Endothelial cell of umbilical vein (primary cell): Measurements from ENCODE around the gene AKR1C2. TPM values are rescaled to one million over a fixed set of nuclear protein-coding genes. Genes with fewer than 3 reads are reported as not detected.

Experiments
- BruUV-seq: library from RNA; stranded (reverse); fragments of 400-500 nt; replicated peaks from 2 replicates; lab custom pipeline; 2021; lab: Mats Ljungman, UMichigan
- CTCF ChIA-PET: fragments of 300-600, 350-600 bp; sonication (Branson Sonifier 250); formaldehyde crosslinking; loops from one replicate; lab custom pipeline; 2021; ENCODE audit warnings: antibody characterized with exemption, inconsistent platforms; lab: Charles Lee
- POLR2A ChIA-PET: fragments of 300-600, 350-600 bp; sonication (Branson Sonifier 250); formaldehyde crosslinking; loops from one replicate; lab custom pipeline; 2021; ENCODE audit warnings: antibody characterized with exemption, inconsistent platforms; lab: Charles Lee
- DNase-seq: peaks from one replicate; pipeline ENCODE4 v3.0.0-alpha.2; 2011; ENCODE audit warnings: low read depth, low spot score
- FAIRE-seq: peaks from 2 replicates; lab custom pipeline; 2011; peaks lifted over from hg19 to GRCh38; lab: Jason Lieb, UNC
- H2AFZ ChIP-seq: 2 replicates; pipeline ENCODE4 v1.6.0; 2012; ENCODE audit warnings: low read depth, low read length, control low read depth, inconsistent platforms
- H3K27ac ChIP-seq: 2 replicates; pipeline ENCODE4 v1.5.1; 2011; ENCODE audit warnings: low read depth, mild to moderate bottlenecking, control low read depth, low read length, moderate library complexity; ENCODE audit not compliant: insufficient read depth
- H3K27me3 ChIP-seq, 2 experiments: 2 replicates each; pipeline versions ENCODE4 v1.6.0 to v1.6.1; 2011; ENCODE audit warnings: low read length in 2 of 2, mixed read lengths in 1 of 2; ENCODE audit not compliant: control insufficient read depth in 2 of 2, insufficient read depth in 2 of 2
- H3K36me3 ChIP-seq, 2 experiments: 2 replicates in 1 of 2; 3 replicates in 1 of 2; pipeline ENCODE4 v1.5.1; 2011; ENCODE audit warnings: low read length in 2 of 2, mild to moderate bottlenecking in 1 of 2, moderate library complexity in 1 of 2; ENCODE audit not compliant: control insufficient read depth in 2 of 2, insufficient read depth in 2 of 2; ENCODE audit errors: extremely low read depth in 1 of 2
- H3K4me1 ChIP-seq: 3 replicates; pipeline ENCODE4 v1.5.1; 2011; ENCODE audit warnings: mild to moderate bottlenecking, low read length; ENCODE audit not compliant: control insufficient read depth, insufficient read depth; ENCODE audit errors: extremely low read depth
- H3K4me2 ChIP-seq: 2 replicates; pipeline ENCODE4 v1.6.1; 2011; ENCODE audit warnings: low read length, control low read depth, mixed read lengths; ENCODE audit not compliant: insufficient read depth
- H3K4me3 ChIP-seq, 3 experiments: fragments of 200-600 bp in 1 of 3; sonication (generic), shearing (Covaris generic) in 1 of 3; replicated peaks in 1 of 3; 2 replicates each; pipeline ENCODE4 v1.5.1; 2011 to 2016; ENCODE audit warnings: control low read depth in 3 of 3, low read length in 3 of 3, mild to moderate bottlenecking in 2 of 3, inconsistent platforms in 1 of 3, low read depth in 1 of 3, moderate library complexity in 1 of 3; ENCODE audit not compliant: insufficient read depth in 1 of 3
- H3K79me2 ChIP-seq: 2 replicates; pipeline ENCODE4 v1.6.0; 2012; ENCODE audit warnings: low read length, inconsistent platforms; ENCODE audit not compliant: control insufficient read depth, insufficient read depth
- H3K9ac ChIP-seq: replicated peaks from 2 replicates; pipeline ENCODE3; 2011; ENCODE audit warnings: low read length, control low read depth; ENCODE audit not compliant: insufficient read depth; ENCODE audit errors: extremely low read depth
- H3K9me1 ChIP-seq: replicated peaks from 3 replicates; pipeline ENCODE4 v1.6.0; 2011; ENCODE audit warnings: mild to moderate bottlenecking, low read length; ENCODE audit not compliant: control insufficient read depth, insufficient read depth; ENCODE audit errors: extremely low read depth
- H3K9me3 ChIP-seq: replicated peaks from 2 replicates; pipeline ENCODE4 v1.5.1; 2012; ENCODE audit warnings: low read length, inconsistent platforms; ENCODE audit not compliant: control insufficient read depth, insufficient read depth
- H4K20me1 ChIP-seq: replicated peaks from 2 replicates; pipeline ENCODE3; 2011; ENCODE audit warnings: mild to moderate bottlenecking, low read length; ENCODE audit not compliant: control insufficient read depth, insufficient read depth; ENCODE audit errors: extremely low read depth
- CTCF ChIP-seq, 2 donors: IDR thresholded peaks; 1 replicate in 1 of 2; 2 replicates in 1 of 2; pipeline ENCODE4 v1.5.1; 2011; ENCODE audit warnings: low read length in 2 of 2, mild to moderate bottlenecking in 2 of 2, moderate library complexity in 2 of 2, control low read depth in 1 of 2, inconsistent platforms in 1 of 2, low read depth in 1 of 2; ENCODE audit not compliant: insufficient read depth in 1 of 2; ENCODE audit errors: extremely low read depth in 1 of 2
- EZH2 ChIP-seq: IDR thresholded peaks from 2 replicates; pipeline ENCODE4 v1.6.1; 2012; ENCODE audit warnings: borderline replicate concordance, low read depth, mild to moderate bottlenecking, moderate library complexity, low read length, inconsistent platforms; ENCODE audit not compliant: severe bottlenecking
- FOS ChIP-seq: IDR thresholded peaks from 2 replicates; pipeline ENCODE4 v1.6.1; 2011; ENCODE audit warnings: mild to moderate bottlenecking, low read length, moderate library complexity, borderline replicate concordance; ENCODE audit not compliant: insufficient read depth
- GATA2 ChIP-seq: IDR thresholded peaks from 2 replicates; pipeline ENCODE4 v1.7.0; 2011; ENCODE audit warnings: low read depth, mild to moderate bottlenecking, moderate library complexity, mixed read lengths, low read length; ENCODE audit not compliant: insufficient read length, insufficient read depth
- JUN ChIP-seq: IDR thresholded peaks from 2 replicates; pipeline ENCODE4 v1.6.1; 2011; ENCODE audit warnings: borderline replicate concordance, low read depth; ENCODE audit not compliant: insufficient read length, insufficient read depth
- MAX ChIP-seq: IDR thresholded peaks from 2 replicates; pipeline ENCODE4 v1.6.1; 2011; ENCODE audit not compliant: insufficient read depth, insufficient read length
- MYC ChIP-seq: IDR thresholded peaks from one replicate; pipeline ENCODE4 v1.6.1; 2011; ENCODE audit warnings: mild to moderate bottlenecking, low read depth, low read length
- POLR2A ChIP-seq: IDR thresholded peaks from 2 replicates; pipeline ENCODE4 v1.6.1; 2012; ENCODE audit warnings: low read depth, mild to moderate bottlenecking, control low read depth, low read length
- POLR2AphosphoS5 ChIP-seq: IDR thresholded peaks from 2 replicates; pipeline ENCODE4 v1.6.1; 2012; ENCODE audit warnings: low read depth, mild to moderate bottlenecking, control low read depth, low read length, moderate library complexity; ENCODE audit not compliant: insufficient read depth
- dilution Hi-C: fragments of 300-500 bp; cut with MboI; formaldehyde crosslinking; loops from one replicate; pipeline ENCODE4 v1.15.0; 2019; ENCODE audit warnings: low sequenced_read_pairs; ENCODE audit not compliant: extremely low pct_ligation_motif_present
- intact Hi-C: fragments of 100-400 bp; cut with micrococcal nuclease; formaldehyde crosslinking; loops from one replicate; pipeline ENCODE4 v1.10.0; 2022
- polyA plus RNA-seq, 4 experiments: library from polyadenylated mRNA; depleted of rRNA in 3 of 4; stranded (reverse) in 3 of 4; unstranded in 1 of 4; fragments of >200 nt; gene quantifications; 2 replicates each; pipeline versions ENCODE4 v1.2.1 to v1.2.3, GENCODE V29; 2011 to 2012; ENCODE audit warnings: missing spikeins in 1 of 4
- total RNA-seq: library from RNA; stranded (reverse); gene quantifications from 2 replicates; pipeline ENCODE4 v1.2.3, GENCODE V29; 2021

Gene AKR1C2
- total and polyA plus RNA-seq, 2 donors (not counting 3 experiments of a cell fraction or from before 2014, with no cell fraction given), result 0.84 to 1.7 TPM

- BruUV-seq, result no TSS peak
- intact Hi-C loops, result no loop called here
- no peaks in the 10 kb centered on the region for H3K36me3 ChIP-seq
- no peaks in the 10 kb centered on the region for H3K9me1 ChIP-seq
- no peak overlapping the region for H2AFZ ChIP-seq
- no peaks in the 10 kb centered on the region for H3K9me3 ChIP-seq
- H4K20me1 ChIP-seq, result no peaks in the 10 kb centered on the region
- no peaks in the 10 kb centered on the region for H3K4me1 ChIP-seq
- no peak overlapping the region for H3K4me2 ChIP-seq
- TF ChIP-seq POLR2AphosphoS5 (no peak), MYC (no peak), JUN (no peak), POLR2A (no peak), MAX (no peak), EZH2 (no peak), FOS (no peak), CTCF (IDR thresholded peaks at IDR 0.05; ENCODE audit: extremely low read depth in 1 of 2, insufficient read depth in 1 of 2, low read depth in 1 of 2, low read length in 2 of 2) (no peak), GATA2 (no peak)
- H3K79me2 ChIP-seq, result no peaks in the 10 kb centered on the region
- DNase-seq, result no peak
- FAIRE-seq, result no peak
- dilution Hi-C loops, result no loop called here
- H3K4me3 ChIP-seq, result no peak overlapping the region
- H3K27me3 ChIP-seq, result peaks cover 2% of the 10 kb centered on the region in 2 experiments
- ChIA-PET CTCF (interaction anchor here (0.8 kb wide), 1 partner anchor 13 kb away, joined by 3 read pairs; no protein-coding TSS in a partner anchor), POLR2A (no interaction called here)
- H3K9ac ChIP-seq, result no peak overlapping the region
- H3K27ac ChIP-seq, result no peak overlapping the region
Measured at GRCh38 chr10:5002013-5002727, 1.5 kb downstream of the AKR1C2 start.
